Caco-2 (cell line): ENCODE data around the gene ZNF469. TPM values are rescaled to one million over a fixed set of nuclear protein-coding genes. Genes with fewer than 3 reads are reported as not detected.

Experiments used
- BruUV-seq: library from RNA; stranded (reverse); fragments of 400-500 nt; replicated peaks from 2 replicates; lab custom pipeline; 2021; lab: Mats Ljungman, UMichigan
- CTCF ChIA-PET: fragments of 300-600 bp; sonication (Branson Sonifier 250); formaldehyde crosslinking; loops from one replicate; lab custom pipeline; 2022; ENCODE audit warnings: antibody characterized with exemption; lab: Charles Lee
- POLR2A ChIA-PET: fragments of 300-600 bp; sonication (Branson Sonifier 250); formaldehyde crosslinking; loops from one replicate; lab custom pipeline; 2022; ENCODE audit warnings: antibody characterized with exemption; lab: Charles Lee
- DNase-seq, 2 experiments: peaks; one replicate each; pipeline versions ENCODE4 v3.0.0 to v3.0.0-alpha.2; 2020 to 2022
- H3K27me3 ChIP-seq: replicated peaks from 2 replicates; pipeline ENCODE4 v1.6.0; 2011; ENCODE audit warnings: low read length; ENCODE audit not compliant: control insufficient read depth, insufficient read depth
- H3K36me3 ChIP-seq: 2 replicates; pipeline ENCODE4 v1.5.1; 2011; ENCODE audit warnings: low read length; ENCODE audit not compliant: control insufficient read depth, insufficient read depth
- H3K4me1 ChIP-seq: fragments of 250-450 bp; sonication (Bioruptor Pico); 2 replicates; pipeline ENCODE4 v1.5.1; 2020; ENCODE audit warnings: mild to moderate bottlenecking
- H3K4me3 ChIP-seq: 2 replicates; pipeline ENCODE4 v1.5.1; 2011; ENCODE audit warnings: low read depth, mild to moderate bottlenecking, control low read depth, low read length
- H3K9me3 ChIP-seq: fragments of 250-450 bp; sonication (Bioruptor Pico); 2 replicates; pipeline ENCODE4 v1.5.1; 2020; ENCODE audit warnings: mild to moderate bottlenecking, moderate library complexity
- H3K27ac Mint-ChIP-seq: one replicate; pipeline ENCODE4 v1.8.0; 2022; ENCODE audit warnings: mixed read lengths; ENCODE audit not compliant: unreplicated experiment
- H3K27me3 Mint-ChIP-seq: one replicate; pipeline ENCODE4 v1.8.0; 2022; ENCODE audit warnings: mixed read lengths; ENCODE audit not compliant: insufficient read depth, unreplicated experiment
- H3K36me3 Mint-ChIP-seq: one replicate; pipeline ENCODE4 v1.8.0; 2022; ENCODE audit warnings: mild to moderate bottlenecking, mixed read lengths; ENCODE audit not compliant: insufficient read depth, unreplicated experiment
- H3K4me1 Mint-ChIP-seq: one replicate; pipeline ENCODE4 v1.8.0; 2022; ENCODE audit warnings: low read depth, mixed read lengths; ENCODE audit not compliant: unreplicated experiment
- H3K4me3 Mint-ChIP-seq: one replicate; pipeline ENCODE4 v1.8.0; 2022; ENCODE audit warnings: mild to moderate bottlenecking, moderate library complexity, mixed read lengths; ENCODE audit not compliant: unreplicated experiment
- H3K9me3 Mint-ChIP-seq: one replicate; pipeline ENCODE4 v1.8.0; 2022; ENCODE audit warnings: mixed read lengths; ENCODE audit not compliant: unreplicated experiment
- CTCF ChIP-seq, 2 experiments: fragments of 200-600 bp in 1 of 2; IDR thresholded peaks; 1 replicate in 1 of 2; 2 replicates in 1 of 2; pipeline versions ENCODE4 v1.5.1 to v1.8.0; 2011 to 2022; ENCODE audit warnings: antibody characterized with exemption in 1 of 2, control low read depth in 1 of 2, inconsistent platforms in 1 of 2, low read depth in 1 of 2, low read length in 1 of 2, mild to moderate bottlenecking in 1 of 2, moderate library complexity in 1 of 2; ENCODE audit not compliant: insufficient read depth in 1 of 2, severe bottlenecking in 1 of 2, unreplicated experiment in 1 of 2
- intact Hi-C: fragments of 100-400 bp; cut with micrococcal nuclease; formaldehyde crosslinking; loops from one replicate; pipeline ENCODE4 v1.10.0; 2022; ENCODE audit not compliant: unreplicated experiment
- total RNA-seq: library from RNA; stranded (reverse); gene quantifications from 2 replicates; pipeline ENCODE4 v1.2.3, GENCODE V29; 2022

Gene ZNF469
- total RNA-seq, 1 experiment from 2014 or later: 0.07 TPM

- Histone ChIP-seq H3K9me3 (no peaks in the 10 kb centered on the region), H3K36me3 (no peaks in the 10 kb centered on the region), H3K27me3 (no peaks in the 10 kb centered on the region; the same call in 1 of the 2 replicates), H3K4me1 (peaks cover 7% of the 10 kb centered on the region), H3K4me3 (no peak overlapping the region)
- Mint-ChIP-seq H3K27me3 (peaks cover 4% of the 10 kb centered on the region), H3K27ac (no peak overlapping the region), H3K4me1 (no peaks in the 10 kb centered on the region), H3K36me3 (no peaks in the 10 kb centered on the region), H3K4me3 (no peak overlapping the region), H3K9me3 (no peaks in the 10 kb centered on the region)
- ChIA-PET POLR2A (no interaction called here), CTCF (no interaction called here)
- intact Hi-C loops: no loop called here
- no TSS peak for BruUV-seq
- no peak for DNase-seq
- TF ChIP-seq CTCF (IDR thresholded peaks at IDR 0.05; ENCODE audit: insufficient read depth in 1 of 2, low read depth in 1 of 2, low read length in 1 of 2, severe bottlenecking in 1 of 2, unreplicated experiment in 1 of 2): no peak
These were observed 3.7 kb upstream of the ZNF469 start for GRCh38 chr16:88378836-88379693.

- Mint-ChIP-seq H3K9me3 (no peaks in the 10 kb centered on the region), H3K4me1 (no peaks in the 10 kb centered on the region), H3K4me3 (no peak overlapping the region), H3K27ac (no peak overlapping the region), H3K36me3 (no peaks in the 10 kb centered on the region), H3K27me3 (peaks cover 7% of the 10 kb centered on the region)
- Histone ChIP-seq H3K36me3 (no peaks in the 10 kb centered on the region), H3K27me3 (peaks cover 2% of the 10 kb centered on the region; the same call in 1 of the 2 replicates), H3K4me3 (no peak overlapping the region), H3K9me3 (no peaks in the 10 kb centered on the region), H3K4me1 (peaks cover 7% of the 10 kb centered on the region)
- ChIA-PET POLR2A (no interaction called here), CTCF (no interaction called here)
- TF ChIP-seq CTCF (IDR thresholded peaks at IDR 0.05; ENCODE audit: insufficient read depth in 1 of 2, low read depth in 1 of 2, low read length in 1 of 2, severe bottlenecking in 1 of 2, unreplicated experiment in 1 of 2): no peak
- DNase-seq: no peak
- intact Hi-C loops: no loop called here
- no TSS peak for BruUV-seq
These were observed 3.1 kb upstream of the ZNF469 start for GRCh38 chr16:88379694-88380040.

GRCh38 chr16:88380099-88380498, 2.7 kb upstream of the ZNF469 start:
- Histone ChIP-seq H3K4me1 (peaks cover 7% of the 10 kb centered on the region), H3K4me3 (no peak overlapping the region), H3K9me3 (no peaks in the 10 kb centered on the region), H3K27me3 (peaks cover 2% of the 10 kb centered on the region; the same call in 1 of the 2 replicates), H3K36me3 (no peaks in the 10 kb centered on the region)
- DNase-seq: no peak
- ChIA-PET POLR2A (no interaction called here), CTCF (no interaction called here)
- Mint-ChIP-seq H3K36me3 (no peaks in the 10 kb centered on the region), H3K4me1 (no peaks in the 10 kb centered on the region), H3K27ac (no peak overlapping the region), H3K4me3 (no peak overlapping the region), H3K9me3 (no peaks in the 10 kb centered on the region), H3K27me3 (peaks cover 7% of the 10 kb centered on the region)
- intact Hi-C loops: no loop called here
- TF ChIP-seq CTCF (IDR thresholded peaks at IDR 0.05; ENCODE audit: insufficient read depth in 1 of 2, low read depth in 1 of 2, low read length in 1 of 2, severe bottlenecking in 1 of 2, unreplicated experiment in 1 of 2): no peak
- BruUV-seq: no TSS peak
